Esophagus muscularis mucosa (tissue), 4 donors: ENCODE measurements around the gene IFNK. TPM values are rescaled to one million over a fixed set of nuclear protein-coding genes. Genes with fewer than 3 reads are reported as not detected.

Experiments used
- DNase-seq: peaks from one replicate; pipeline ENCODE4 v3.0.0-alpha.2; 2017; ENCODE audit errors: extremely low spot score
- H3K27ac ChIP-seq, 4 donors: fragments of 200-600 bp; sonication (generic); replicated peaks in 1 of 4; 1 replicate in 3 of 4; 2 replicates in 1 of 4; pipeline ENCODE4 v1.5.1; 2016 to 2019; ENCODE audit warnings: mild to moderate bottlenecking in 1 of 4
- H3K27me3 ChIP-seq, 4 donors: fragments of 200-600 bp; sonication (generic); one replicate each; pipeline versions ENCODE4 v1.5.1 to v1.6.0; 2016 to 2019
- H3K36me3 ChIP-seq, 4 donors: fragments of 200-600 bp; sonication (generic); one replicate each; pipeline ENCODE4 v1.5.1; 2016 to 2019
- H3K4me1 ChIP-seq, 4 donors: fragments of 200-600 bp; sonication (generic); one replicate each; pipeline ENCODE4 v1.5.1; 2016 to 2019
- H3K4me3 ChIP-seq, 4 donors: fragments of 200-600 bp; sonication (generic); 1 replicate in 2 of 4; 2 replicates in 2 of 4; pipeline ENCODE4 v1.5.1; 2016 to 2019; ENCODE audit warnings: mild to moderate bottlenecking in 4 of 4, moderate library complexity in 1 of 4
- H3K9me3 ChIP-seq, 4 donors: fragments of 200-600 bp; sonication (generic); 1 replicate in 3 of 4; 2 replicates in 1 of 4; pipeline ENCODE4 v1.5.1; 2016 to 2019
- EP300 ChIP-seq: sonication (generic); formaldehyde crosslinking; IDR thresholded peaks from one replicate; pipeline ENCODE4 v1.6.1; 2017; ENCODE audit warnings: antibody characterized with exemption
- POLR2A ChIP-seq: fragments of 450-650 bp; IDR thresholded peaks from one replicate; pipeline ENCODE4 v1.6.1; 2017; ENCODE audit warnings: antibody characterized with exemption, moderate library complexity, mild to moderate bottlenecking, low read depth
- POLR2AphosphoS5 ChIP-seq, 2 donors: sonication (generic); formaldehyde crosslinking; IDR thresholded peaks; one replicate each; pipeline ENCODE4 v1.6.1; 2017; ENCODE audit warnings: antibody characterized with exemption in 2 of 2
- WGBS: methylation state at CpG from one replicate; pipeline ENCODE4 v1.1.5; 2018; 5-methylcytosine and 5-hydroxymethylcytosine counted together
- intact Hi-C: fragments of 100-400 bp; cut with DNase I; formaldehyde crosslinking; loops from one replicate; pipeline ENCODE4 v1.15.1; 2023
- total RNA-seq, 4 donors: library from RNA; depleted of rRNA; stranded (reverse); fragments of >200 nt; gene quantifications; one replicate each; pipeline versions ENCODE4 v1.1.0 to v1.2.1, GENCODE V29; 2016
- TF ChIP-seq, protein P1 (sequence below), 3 experiments: fragments of 200-600 bp in 2 of 3; fragments of 450-650 bp in 1 of 3; sonication (generic) in 2 of 3; IDR thresholded peaks; one replicate each; pipeline ENCODE4 v1.5.1; 2017 to 2019; ENCODE audit warnings: antibody characterized with exemption in 3 of 3, mild to moderate bottlenecking in 2 of 3, moderate library complexity in 1 of 3

The IFNK gene
- total RNA-seq, 4 donors from 2014 or later: not detected

DNA sequence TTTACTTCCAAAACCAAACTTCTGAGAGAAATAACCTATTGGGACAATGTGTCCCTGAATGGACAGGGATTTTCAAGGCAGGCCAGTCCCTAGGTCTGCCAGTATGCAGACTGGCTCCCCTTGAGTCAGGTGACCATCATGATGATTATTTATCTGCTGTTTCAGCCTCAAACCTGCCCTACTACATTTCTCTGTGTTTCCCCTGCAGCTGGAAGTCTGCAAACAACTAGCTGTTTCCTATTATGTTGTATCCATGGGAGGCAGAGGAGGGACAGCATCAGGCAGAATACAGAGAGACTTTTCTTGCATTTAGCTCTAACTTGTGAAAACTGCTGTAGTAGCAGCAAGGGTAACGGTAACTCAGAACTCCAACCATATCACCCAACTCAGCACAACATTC, 36.2 kb upstream of the IFNK start:
- intact Hi-C loops: no loop called here
- H3K27me3 ChIP-seq: no peaks in the 10 kb centered on the region
- no peak for DNase-seq
- no peaks in the 10 kb centered on the region for H3K36me3 ChIP-seq
- TF ChIP-seq, protein P1, sequence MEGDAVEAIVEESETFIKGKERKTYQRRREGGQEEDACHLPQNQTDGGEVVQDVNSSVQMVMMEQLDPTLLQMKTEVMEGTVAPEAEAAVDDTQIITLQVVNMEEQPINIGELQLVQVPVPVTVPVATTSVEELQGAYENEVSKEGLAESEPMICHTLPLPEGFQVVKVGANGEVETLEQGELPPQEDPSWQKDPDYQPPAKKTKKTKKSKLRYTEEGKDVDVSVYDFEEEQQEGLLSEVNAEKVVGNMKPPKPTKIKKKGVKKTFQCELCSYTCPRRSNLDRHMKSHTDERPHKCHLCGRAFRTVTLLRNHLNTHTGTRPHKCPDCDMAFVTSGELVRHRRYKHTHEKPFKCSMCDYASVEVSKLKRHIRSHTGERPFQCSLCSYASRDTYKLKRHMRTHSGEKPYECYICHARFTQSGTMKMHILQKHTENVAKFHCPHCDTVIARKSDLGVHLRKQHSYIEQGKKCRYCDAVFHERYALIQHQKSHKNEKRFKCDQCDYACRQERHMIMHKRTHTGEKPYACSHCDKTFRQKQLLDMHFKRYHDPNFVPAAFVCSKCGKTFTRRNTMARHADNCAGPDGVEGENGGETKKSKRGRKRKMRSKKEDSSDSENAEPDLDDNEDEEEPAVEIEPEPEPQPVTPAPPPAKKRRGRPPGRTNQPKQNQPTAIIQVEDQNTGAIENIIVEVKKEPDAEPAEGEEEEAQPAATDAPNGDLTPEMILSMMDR (IDR thresholded peaks at IDR 0.05): no peak
- TF ChIP-seq POLR2A: no peak
- no peak for TF ChIP-seq EP300
- no peak overlapping the region for H3K4me3 ChIP-seq
- peaks cover 0 to 10% (median 3%) of the 10 kb centered on the region in 4 donors for H3K4me1 ChIP-seq
- 96% methylated on average over 1 of the region's 1 CpG for WGBS
- no peaks in the 10 kb centered on the region for H3K9me3 ChIP-seq
- no peak overlapping the region for H3K27ac ChIP-seq

DNA sequence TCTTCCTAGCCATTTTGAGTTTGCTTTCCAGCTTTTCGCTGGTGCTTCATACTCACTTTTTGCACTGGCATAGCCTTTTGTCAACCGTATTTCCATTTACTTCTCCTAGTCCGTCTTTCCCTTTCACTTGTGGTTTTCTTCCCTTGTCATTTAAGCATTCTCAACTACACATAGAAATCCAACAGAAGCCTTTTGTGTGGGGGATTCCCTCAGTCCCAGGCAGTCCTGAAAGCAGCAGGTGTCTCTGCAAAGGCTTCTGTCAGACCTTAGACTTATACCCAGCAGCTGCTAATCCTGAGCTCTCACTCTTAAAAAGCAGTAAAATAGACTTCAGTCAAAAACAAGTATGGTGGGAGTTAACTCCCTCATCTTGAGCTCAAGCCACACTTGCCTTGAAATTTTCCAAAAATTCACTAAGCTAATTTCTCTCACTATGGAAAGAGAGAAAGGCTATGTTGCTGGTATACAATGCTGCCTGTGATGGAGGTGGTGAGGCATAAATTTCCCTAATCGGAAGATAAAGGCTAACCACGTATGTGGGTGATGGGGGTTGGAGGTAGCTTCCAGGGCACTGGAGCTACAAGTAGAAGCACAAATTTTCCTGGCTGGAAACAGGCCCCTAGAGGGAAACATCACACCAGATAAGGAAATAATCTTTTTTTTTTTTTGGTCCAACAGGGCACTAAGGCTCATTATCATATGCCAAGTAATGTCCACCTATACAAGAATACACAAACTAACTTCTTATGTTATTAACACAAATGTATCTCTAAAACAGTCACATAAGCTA, 34.8 kb upstream of the IFNK start:
- H3K4me1 ChIP-seq: peaks cover 0 to 10% (median 3%) of the 10 kb centered on the region in 4 donors
- H3K9me3 ChIP-seq: no peaks in the 10 kb centered on the region
- H3K27ac ChIP-seq: no peak overlapping the region
- TF ChIP-seq, protein P1 (IDR thresholded peaks at IDR 0.05): no peak
- TF ChIP-seq POLR2A (no peak), EP300 (no peak), POLR2AphosphoS5 (IDR thresholded peaks at IDR 0.05) (no peak)
- intact Hi-C loops: no loop called here
- H3K4me3 ChIP-seq: no peak overlapping the region
- H3K36me3 ChIP-seq: no peaks in the 10 kb centered on the region
- WGBS: 93% methylated on average over 5 of the region's 5 CpGs
- no peaks in the 10 kb centered on the region for H3K27me3 ChIP-seq
- no peak for DNase-seq

DNA sequence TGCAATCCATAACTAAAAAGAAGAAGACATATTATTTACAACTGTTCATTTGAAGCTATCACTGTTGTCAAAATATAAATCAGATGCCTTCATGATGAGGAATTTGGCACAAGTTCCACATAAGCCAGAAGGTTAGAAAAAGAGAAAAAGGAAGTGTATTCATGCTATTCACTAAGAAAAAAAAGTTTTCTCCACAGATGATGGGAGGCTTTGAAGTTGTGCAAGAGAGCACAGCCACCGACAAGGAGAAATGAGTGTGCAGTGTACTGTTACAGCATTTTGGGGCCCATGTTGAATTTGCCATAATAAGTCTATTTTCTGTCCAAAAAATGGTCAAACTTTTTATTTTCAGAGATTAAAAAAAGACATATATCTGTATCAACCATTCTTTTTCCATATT, 32.9 kb upstream of the IFNK start:
- Histone ChIP-seq H3K4me1 (peaks cover 7 to 20% (median 13%) of the 10 kb centered on the region in 4 donors), H3K36me3 (no peaks in the 10 kb centered on the region), H3K9me3 (no peaks in the 10 kb centered on the region), H3K4me3 (no peak overlapping the region), H3K27me3 (no peaks in the 10 kb centered on the region), H3K27ac (no peak overlapping the region)
- intact Hi-C loops: no loop called here
- no peak for TF ChIP-seq POLR2A
- TF ChIP-seq, protein P1 (IDR thresholded peaks at IDR 0.05): no peak
- TF ChIP-seq POLR2AphosphoS5 (IDR thresholded peaks at IDR 0.05): no peak
- no peak for TF ChIP-seq EP300
- WGBS: 52% methylated on average over 1 of the region's 1 CpG
- DNase-seq: no peak

DNA sequence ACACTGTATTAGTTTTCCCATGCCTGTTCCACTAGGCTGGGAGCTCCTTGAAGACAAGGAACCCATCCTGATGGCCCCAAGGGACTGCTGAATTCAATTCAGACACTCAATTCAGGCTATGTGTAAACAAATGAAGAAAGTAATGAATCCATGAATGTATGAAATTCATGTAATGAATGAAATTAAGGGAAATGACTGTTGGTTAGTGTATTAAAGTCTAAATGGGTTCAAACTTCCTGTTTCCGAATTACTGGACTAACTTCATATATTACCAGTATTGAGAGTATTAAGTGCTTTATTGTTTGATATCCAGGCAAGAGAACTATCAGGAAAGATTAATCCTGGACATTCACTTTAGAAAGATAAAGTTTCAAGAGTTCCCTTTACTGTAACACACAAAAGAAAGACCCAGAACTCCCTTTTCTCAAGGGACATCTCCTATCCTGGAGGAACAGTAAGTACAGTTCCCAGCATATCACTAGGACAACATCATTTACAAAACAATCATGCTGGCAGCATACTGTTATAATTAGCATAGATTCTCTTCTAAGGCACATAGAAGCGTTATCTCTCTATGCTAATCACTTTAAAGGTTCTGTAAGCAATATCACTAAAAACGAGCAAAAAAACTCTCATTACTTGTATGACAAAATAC, 28.5 kb upstream of the IFNK start:
- TF ChIP-seq POLR2AphosphoS5 (IDR thresholded peaks at IDR 0.05) (no peak), POLR2A (no peak), EP300 (no peak)
- TF ChIP-seq, protein P1 (IDR thresholded peaks at IDR 0.05): no peak
- intact Hi-C loops: no loop called here
- H3K9me3 ChIP-seq: no peaks in the 10 kb centered on the region
- no peak for DNase-seq
- H3K36me3 ChIP-seq: no peaks in the 10 kb centered on the region
- no peaks in the 10 kb centered on the region for H3K27me3 ChIP-seq
- H3K4me1 ChIP-seq: peaks cover 13 to 30% (median 26%) of the 10 kb centered on the region in 4 donors
- H3K27ac ChIP-seq: peak overlapping the region in 1 of 4 donors; percentile 10
- WGBS: 54% methylated on average over 3 of the region's 3 CpGs
- no peak overlapping the region for H3K4me3 ChIP-seq
